K562 (cell line): ENCODE results near the gene PLA2G2E. TPM values are rescaled to one million over a fixed set of nuclear protein-coding genes. Genes with fewer than 3 reads are reported as not detected.

Experiments used
- ATAC-seq: fragments of 200-7000 bp; cut with Tn5 transposase; 3 replicates; pipeline ENCODE4 v1.9.1; 2020; ENCODE audit warnings: moderate library complexity
- BruUV-seq: library from RNA; stranded (reverse); fragments of 400-500 nt; replicated peaks from 2 replicates; lab custom pipeline; 2021; lab: Mats Ljungman, UMichigan
- CTCF ChIA-PET: fragments of 300-600 bp; formaldehyde crosslinking; extraction: SDS; loops from one replicate; lab custom pipeline; 2021; ENCODE audit warnings: low intra/inter-chr PET ratio; lab: Yijun Ruan, JAX
- POLR2A ChIA-PET: fragments of 300-600, 350-650 bp; sonication (Branson Sonifier 250); formaldehyde crosslinking; extraction: SDS; loops from one replicate; lab custom pipeline; 2021; ENCODE audit warnings: antibody characterized with exemption, inconsistent platforms; lab: Yijun Ruan, JAX
- DNase-seq, 4 experiments: peaks; one replicate each; pipeline versions ENCODE4 v3.0.0 to v3.0.0-alpha.2; 2011 to 2018; ENCODE audit warnings: low spot score in 3 of 4, mixed read lengths in 3 of 4; ENCODE audit errors: extremely low read depth in 1 of 4
- FAIRE-seq: peaks from 2 replicates; lab custom pipeline; 2011; peaks lifted over from hg19 to GRCh38; lab: Jason Lieb, UNC
- H2AFZ ChIP-seq: 2 replicates; pipeline ENCODE4 v1.6.0; 2011; ENCODE audit warnings: low read depth, low read length, control low read depth, inconsistent platforms
- H3K27ac ChIP-seq: fragments of 200-600 bp; 3 replicates; pipeline ENCODE4 v1.8.0; 2011; ENCODE audit warnings: low read depth, mild to moderate bottlenecking, control low read depth, inconsistent platforms, low read length, moderate library complexity, mixed read lengths; ENCODE audit errors: extremely low read depth
- H3K27me3 ChIP-seq, 2 experiments: fragments of 300-600 bp in 1 of 2; 2 replicates in 1 of 2; 3 replicates in 1 of 2; pipeline versions ENCODE4 v1.6.0 to v1.8.0; 2011; ENCODE audit warnings: inconsistent platforms in 2 of 2, low read length in 2 of 2, mild to moderate bottlenecking in 1 of 2, mixed read lengths in 1 of 2, moderate library complexity in 1 of 2; ENCODE audit not compliant: control insufficient read depth in 2 of 2, insufficient read depth in 2 of 2
- H3K36me3 ChIP-seq: fragments of 300-600 bp; 3 replicates; pipeline ENCODE4 v1.8.0; 2011; ENCODE audit warnings: mild to moderate bottlenecking, low read length, inconsistent platforms; ENCODE audit not compliant: control insufficient read depth, insufficient read depth
- H3K4me1 ChIP-seq, 2 experiments: fragments of 200-600 bp in 1 of 2; replicated peaks in 1 of 2; 2 replicates in 1 of 2; 3 replicates in 1 of 2; pipeline versions ENCODE4 v1.5.1 to v1.8.0; 2011; ENCODE audit warnings: inconsistent platforms in 2 of 2, low read length in 2 of 2, mild to moderate bottlenecking in 1 of 2, mixed read lengths in 1 of 2, moderate library complexity in 1 of 2; ENCODE audit not compliant: control insufficient read depth in 2 of 2, insufficient read depth in 2 of 2
- H3K4me2 ChIP-seq: 2 replicates; pipeline ENCODE4 v1.6.1; 2011; ENCODE audit warnings: low read length, control low read depth, inconsistent platforms, mixed read lengths; ENCODE audit not compliant: insufficient read depth
- H3K4me3 ChIP-seq: fragments of 200-600 bp; sonication (generic), shearing (Covaris generic); 2 replicates; pipeline ENCODE4 v1.5.1; 2016; ENCODE audit warnings: control low read depth, inconsistent platforms
- H3K79me2 ChIP-seq: fragments of 200-600 bp; 3 replicates; pipeline ENCODE4 v1.8.0; 2011; ENCODE audit warnings: low read length, inconsistent platforms; ENCODE audit not compliant: control insufficient read depth, insufficient read depth
- H3K9ac ChIP-seq, 2 experiments: 2 replicates each; pipeline versions ENCODE4 v1.6.0 to v1.6.1; 2011; ENCODE audit warnings: low read depth in 2 of 2, low read length in 2 of 2, control low read depth in 1 of 2, inconsistent platforms in 1 of 2, mild to moderate bottlenecking in 1 of 2, mixed read lengths in 1 of 2; ENCODE audit not compliant: insufficient read depth in 1 of 2
- H3K9me1 ChIP-seq: one replicate; pipeline ENCODE4 v1.6.0; 2011; ENCODE audit warnings: inconsistent platforms, mild to moderate bottlenecking, low read length, moderate library complexity; ENCODE audit not compliant: control insufficient read depth, insufficient read depth
- H3K9me3 ChIP-seq: replicated peaks from 2 replicates; pipeline ENCODE4 v1.5.1; 2011; ENCODE audit warnings: low read depth, low read length, inconsistent platforms; ENCODE audit not compliant: control insufficient read depth, insufficient read depth
- H4K20me1 ChIP-seq: replicated peaks from 2 replicates; pipeline ENCODE4 v1.6.1; 2011; ENCODE audit warnings: low read length, inconsistent platforms, mixed read lengths; ENCODE audit not compliant: control insufficient read depth, insufficient read depth
- ARHGAP35 ChIP-seq: fragments of 450-650 bp; IDR thresholded peaks from 2 replicates; pipeline ENCODE4 v1.6.1; 2018; ENCODE audit not compliant: partially characterized antibody
- NR2C2 ChIP-seq, 2 experiments: fragments of 200-800 bp in 1 of 2; sonication (Bioruptor generic) in 1 of 2; sonication (generic) in 1 of 2; formaldehyde crosslinking in 1 of 2; IDR thresholded peaks; 2 replicates each; pipeline versions ENCODE4 v1.6.1 to v1.8.0; 2016 to 2022; ENCODE audit warnings: mild to moderate bottlenecking in 1 of 2, missing compliant biosample characterization in 1 of 2, missing genetic modification characterization in 1 of 2, missing genetic modification reagents in 1 of 2
- RBM14 ChIP-seq: fragments of 200-400 bp; formaldehyde crosslinking; IDR thresholded peaks from 2 replicates; pipeline ENCODE4 v1.6.1; 2018; ENCODE audit warnings: low read depth, mild to moderate bottlenecking, low read length, moderate library complexity, borderline replicate concordance; ENCODE audit not compliant: insufficient read depth
- XRCC4 ChIP-seq: IDR thresholded peaks from one replicate; pipeline ENCODE4 v1.6.1; 2011; ENCODE audit not compliant: insufficient read depth, insufficient read length; ENCODE audit errors: extremely low read depth
- ZBTB5 ChIP-seq: fragments of 450-650 bp; IDR thresholded peaks from 2 replicates; pipeline ENCODE4 v1.6.1; 2017; ENCODE audit warnings: antibody characterized with exemption
- ZFP36 ChIP-seq: fragments of 150-350 bp; IDR thresholded peaks from 2 replicates; pipeline ENCODE4 v1.6.1; 2018; ENCODE audit warnings: low read length, low read depth; ENCODE audit not compliant: partially characterized antibody
- ZFP91 ChIP-seq: sonication (generic); formaldehyde crosslinking; IDR thresholded peaks from 2 replicates; pipeline ENCODE4 v1.8.0; 2022; ENCODE audit warnings: mild to moderate bottlenecking, missing genetic modification reagents
- WGBS: fragments of 100-300 bp; shearing (Covaris generic); methylation state at CpG from one replicate; pipeline ENCODE4 v1.1.6; 2016; ENCODE audit warnings: low coverage, mixed read lengths; ENCODE audit not compliant: insufficient coverage; ENCODE audit errors: missing lambda C conversion rate; 5-methylcytosine and 5-hydroxymethylcytosine counted together
- in situ Hi-C: fragments of 300-500 bp; cut with MboI; formaldehyde crosslinking; loops from 4 replicates; pipeline ENCODE4 v1.15.0; 2018; ENCODE audit warnings: inconsistent platforms, mixed read lengths
- intact Hi-C: fragments of 100-400 bp; cut with micrococcal nuclease; formaldehyde crosslinking; loops from 2 replicates; pipeline ENCODE4 v1.14.2; 2022
- polyA plus RNA-seq, 8 experiments: library from polyadenylated mRNA; depleted of rRNA in 4 of 8; stranded (reverse) in 5 of 8; unstranded in 3 of 8; fragments of >200 nt; fragmentation: Nextera tagmentation in 2 of 8; fragmentation: Illumina TruSeq in 1 of 8; extraction: Ambion mirVana in 2 of 8; extraction: Trizol in 1 of 8; gene quantifications; 2 replicates each; pipeline versions ENCODE4 v1.2.1 to v1.2.3, GENCODE V29; 2011 to 2014; ENCODE audit warnings: inconsistent platforms in 1 of 8, missing spikeins in 1 of 8
- total RNA-seq, 7 experiments: library from RNA; depleted of rRNA in 6 of 7; stranded (reverse); fragments of >200 nt in 6 of 7; fragmentation: Illumina TruSeq in 2 of 7; extraction: Trizol in 2 of 7; gene quantifications; 2 replicates each; pipeline versions ENCODE4 v1.2.1 to v1.2.3, GENCODE V29; 2011 to 2021; ENCODE audit warnings: low replicate concordance in 1 of 7

PLA2G2E gene
- total and polyA plus RNA-seq, 9 of the 15 experiments (the other 6 are each of a cell fraction or from before 2014, with no cell fraction given): not detected

- Histone ChIP-seq H3K27me3 (no peaks in the 10 kb centered on the region), H3K9me1 (no peaks in the 10 kb centered on the region), H3K36me3 (peaks cover 91% of the 10 kb centered on the region), H3K4me3 (no peak overlapping the region)
- POLR2A ChIA-PET: interaction anchor here (0.6 to 0.7 kb wide), 3 partner anchors 24 to 192 kb away, joined by 3 read pairs; no protein-coding TSS in a partner anchor
- TF ChIP-seq ARHGAP35: no peak
- no peak for TF ChIP-seq ZFP36
- TF ChIP-seq NR2C2 (CRISPR knock-in tag; IDR thresholded peaks at IDR 0.05): no peak
- TF ChIP-seq NR2C2 (tag; IDR thresholded peaks at IDR 0.05): no peak
- no peak for TF ChIP-seq ZBTB5
- TF ChIP-seq ZFP91 (CRISPR knock-in tag): no peak
- no peak for TF ChIP-seq XRCC4
- no peak for TF ChIP-seq RBM14
- TF ChIP-seq, all 486 proteins: peak for 0
- Histone ChIP-seq H2AFZ (no peak overlapping the region), H3K27ac (no peak overlapping the region), H3K4me1 (no peaks in the 10 kb centered on the region), H3K79me2 (no peaks in the 10 kb centered on the region), H3K4me2 (no peak overlapping the region), H3K9me3 (no peaks in the 10 kb centered on the region), H4K20me1 (no peaks in the 10 kb centered on the region), H3K9ac (no peak overlapping the region)
- FAIRE-seq (no peak), DNase-seq (no peak), ATAC-seq (no peak)
- 91% methylated on average over 13 of the region's 13 CpGs for WGBS
- in situ Hi-C loops: loop anchor here (25.0 kb wide), 1 partner anchor 1305 kb away; no protein-coding TSS in a partner anchor
- BruUV-seq: no TSS peak
- CTCF ChIA-PET: no interaction called here
- intact Hi-C loops: no loop called here
Observed at GRCh38 chr1:19907456-19907855, 16.0 kb downstream of the PLA2G2E start.
